IMR-90 (cell line): ENCODE measurements around the gene AJM1. TPM values are rescaled to one million over a fixed set of nuclear protein-coding genes. Genes with fewer than 3 reads are reported as not detected.

Experiments
- ATAC-seq: fragments of 200-7000 bp; cut with Tn5 transposase; 2 replicates; pipeline ENCODE4 v1.9.1; 2020; ENCODE audit warnings: low read depth, mild to moderate bottlenecking, moderate library complexity
- BruUV-seq: library from RNA; stranded (reverse); fragments of 400-500 nt; replicated peaks from 2 replicates; lab custom pipeline; 2021; lab: Mats Ljungman, UMichigan
- CTCF ChIA-PET: fragments of 300-600 bp; formaldehyde crosslinking; extraction: SDS; loops from one replicate; lab custom pipeline; 2021; ENCODE audit warnings: antibody characterized with exemption; lab: Yijun Ruan, JAX
- POLR2A ChIA-PET: fragments of 300-600 bp; sonication (Branson Sonifier 250); formaldehyde crosslinking; loops from one replicate; lab custom pipeline; 2022; ENCODE audit warnings: antibody characterized with exemption; ENCODE audit not compliant: unreplicated experiment; lab: Charles Lee
- DNase-seq: peaks from one replicate; pipeline ENCODE4 v3.0.0; 2013
- H2AFZ ChIP-seq: replicated peaks from 2 replicates; pipeline ENCODE3; 2013; ENCODE audit warnings: low read length, mild to moderate bottlenecking; ENCODE audit not compliant: poor library complexity
- H2AK5ac ChIP-seq: 2 replicates; pipeline ENCODE4 v1.6.1; 2013; ENCODE audit warnings: low read depth, low read length, inconsistent platforms
- H2AK9ac ChIP-seq: replicated peaks from 2 replicates; pipeline ENCODE3; 2013; ENCODE audit warnings: mild to moderate bottlenecking, low read depth, low read length, moderate library complexity; ENCODE audit not compliant: poor library complexity
- H2BK120ac ChIP-seq: 2 replicates; pipeline ENCODE4 v1.6.1; 2013; ENCODE audit warnings: low read depth, low read length, inconsistent platforms
- H2BK15ac ChIP-seq: 3 replicates; pipeline ENCODE4 v1.6.1; 2013; ENCODE audit warnings: low read depth, low read length, inconsistent platforms
- H2BK20ac ChIP-seq: 2 replicates; pipeline ENCODE4 v1.6.1; 2013; ENCODE audit warnings: low read depth, mild to moderate bottlenecking, inconsistent platforms, low read length, moderate library complexity
- H2BK5ac ChIP-seq: 2 replicates; pipeline ENCODE4 v1.6.1; 2013; ENCODE audit warnings: mild to moderate bottlenecking, low read depth, low read length, inconsistent platforms; ENCODE audit not compliant: poor library complexity, severe bottlenecking
- H3K14ac ChIP-seq: replicated peaks from 2 replicates; pipeline ENCODE4 v1.6.1; 2013; ENCODE audit warnings: low read depth, low read length, inconsistent platforms
- H3K18ac ChIP-seq: 2 replicates; pipeline ENCODE4 v1.6.1; 2013; ENCODE audit warnings: low read depth, low read length, control low read depth
- H3K23ac ChIP-seq: 2 replicates; pipeline ENCODE4 v1.6.1; 2013; ENCODE audit warnings: low read depth, low read length, inconsistent platforms
- H3K27ac ChIP-seq: 2 replicates; pipeline ENCODE4 v1.5.1; 2013; ENCODE audit warnings: mild to moderate bottlenecking, control low read depth, low read length; ENCODE audit not compliant: insufficient read depth
- H3K27me3 ChIP-seq: 2 replicates; pipeline ENCODE4 v1.6.1; 2013; ENCODE audit warnings: low read length; ENCODE audit not compliant: control insufficient read depth, insufficient read depth
- H3K36me3 ChIP-seq: 2 replicates; pipeline ENCODE4 v1.6.1; 2013; ENCODE audit warnings: low read length, mixed read lengths; ENCODE audit not compliant: control insufficient read depth, insufficient read depth
- H3K4ac ChIP-seq: 2 replicates; pipeline ENCODE4 v1.6.1; 2013; ENCODE audit warnings: low read depth, low read length, inconsistent platforms
- H3K4me1 ChIP-seq: 2 replicates; pipeline ENCODE4 v1.6.1; 2013; ENCODE audit warnings: low read length, mixed read lengths; ENCODE audit not compliant: control insufficient read depth, insufficient read depth
- H3K4me2 ChIP-seq: 2 replicates; pipeline ENCODE4 v1.6.1; 2013; ENCODE audit warnings: low read depth, mild to moderate bottlenecking, control low read depth, low read length, moderate library complexity
- H3K4me3 ChIP-seq: 2 replicates; pipeline ENCODE4 v1.5.1; 2013; ENCODE audit warnings: low read depth, mild to moderate bottlenecking, control low read depth, low read length, moderate library complexity; ENCODE audit not compliant: insufficient read depth
- H3K56ac ChIP-seq: 2 replicates; pipeline ENCODE4 v1.6.1; 2013; ENCODE audit warnings: low read length, inconsistent platforms; ENCODE audit not compliant: insufficient read depth; ENCODE audit errors: extremely low read depth
- H3K79me1 ChIP-seq, 2 experiments: 2 replicates each; pipeline ENCODE4 v1.6.1; 2013; ENCODE audit warnings: low read length in 2 of 2, inconsistent platforms in 1 of 2, low read depth in 1 of 2
- H3K9ac ChIP-seq: 2 replicates; pipeline ENCODE4 v1.6.1; 2013; ENCODE audit warnings: low read depth, low read length, control low read depth
- H3K9me1 ChIP-seq: 2 replicates; pipeline ENCODE4 v1.6.1; 2013; ENCODE audit warnings: low read length, inconsistent platforms; ENCODE audit not compliant: insufficient read depth
- H3K9me3 ChIP-seq: 2 replicates; pipeline ENCODE4 v1.6.1; 2013; ENCODE audit warnings: low read length; ENCODE audit not compliant: control insufficient read depth, insufficient read depth
- H4K20me1 ChIP-seq: 2 replicates; pipeline ENCODE4 v1.6.1; 2013; ENCODE audit warnings: low read length, inconsistent platforms; ENCODE audit not compliant: insufficient read depth
- H4K5ac ChIP-seq: 2 replicates; pipeline ENCODE4 v1.6.1; 2013; ENCODE audit warnings: mild to moderate bottlenecking, low read depth, low read length, control low read depth
- H4K8ac ChIP-seq, 2 experiments: 2 replicates each; pipeline ENCODE4 v1.6.1; 2013; ENCODE audit warnings: low read depth in 2 of 2, low read length in 2 of 2, control low read depth in 1 of 2, inconsistent platforms in 1 of 2
- H4K91ac ChIP-seq: 2 replicates; pipeline ENCODE4 v1.6.1; 2013; ENCODE audit warnings: low read depth, low read length, inconsistent platforms; ENCODE audit not compliant: insufficient read depth
- BHLHE40 ChIP-seq: fragments of 150-350 bp; IDR thresholded peaks from 2 replicates; pipeline ENCODE4 v1.6.1; 2016; ENCODE audit warnings: mild to moderate bottlenecking, low read depth, low read length
- CEBPB ChIP-seq: IDR thresholded peaks from 2 replicates; pipeline ENCODE4 v1.6.1; 2012; ENCODE audit warnings: low read depth, low read length, improper control_type of control experiment
- CHD1 ChIP-seq: IDR thresholded peaks from 2 replicates; pipeline ENCODE4 v1.6.1; 2012; ENCODE audit warnings: low read depth, low read length, improper control_type of control experiment
- MAFK ChIP-seq: IDR thresholded peaks from 2 replicates; pipeline ENCODE4 v1.6.1; 2012; ENCODE audit warnings: low read depth, low read length, improper control_type of control experiment
- WGBS, 2 experiments: methylation state at CpG; one replicate each; pipeline versions ENCODE4 v1.1.5 to v1.1.7; 2013; ENCODE audit warnings: missing lambda C conversion rate in 2 of 2; ENCODE audit not compliant: insufficient read length in 1 of 2; ENCODE audit errors: extremely low coverage in 2 of 2; 5-methylcytosine and 5-hydroxymethylcytosine counted together
- dilution Hi-C: fragments of 300-500 bp; cut with HindIII; formaldehyde crosslinking; loops from one replicate; pipeline ENCODE4 v1.14.3; 2018; ENCODE audit warnings: low sequenced_read_pairs; ENCODE audit not compliant: unreplicated experiment
- in situ Hi-C: fragments of 300-500 bp; cut with MboI; formaldehyde crosslinking; loops from 3 replicates; pipeline ENCODE4 v1.14.3; 2019; ENCODE audit warnings: low sequenced_read_pairs, inconsistent platforms, mixed read lengths
- intact Hi-C: fragments of 100-400 bp; cut with micrococcal nuclease; formaldehyde crosslinking; loops from 2 replicates; pipeline ENCODE4 v1.10.0; 2022
- polyA plus RNA-seq, 3 experiments: library from polyadenylated mRNA; depleted of rRNA; stranded (reverse); fragments of >200 nt; gene quantifications; 2 replicates each; pipeline ENCODE4 v1.2.3, GENCODE V29; 2012; ENCODE audit warnings: low replicate concordance in 1 of 3
- total RNA-seq: library from RNA; depleted of rRNA; stranded (reverse); fragments of >200 nt; gene quantifications from 2 replicates; pipeline ENCODE4 v1.2.3, GENCODE V29; 2012

The AJM1 gene
- total and polyA plus RNA-seq, 2 of the 4 experiments (the other 2 are of a cell fraction): 0.18 to 1.5 TPM

DNA sequence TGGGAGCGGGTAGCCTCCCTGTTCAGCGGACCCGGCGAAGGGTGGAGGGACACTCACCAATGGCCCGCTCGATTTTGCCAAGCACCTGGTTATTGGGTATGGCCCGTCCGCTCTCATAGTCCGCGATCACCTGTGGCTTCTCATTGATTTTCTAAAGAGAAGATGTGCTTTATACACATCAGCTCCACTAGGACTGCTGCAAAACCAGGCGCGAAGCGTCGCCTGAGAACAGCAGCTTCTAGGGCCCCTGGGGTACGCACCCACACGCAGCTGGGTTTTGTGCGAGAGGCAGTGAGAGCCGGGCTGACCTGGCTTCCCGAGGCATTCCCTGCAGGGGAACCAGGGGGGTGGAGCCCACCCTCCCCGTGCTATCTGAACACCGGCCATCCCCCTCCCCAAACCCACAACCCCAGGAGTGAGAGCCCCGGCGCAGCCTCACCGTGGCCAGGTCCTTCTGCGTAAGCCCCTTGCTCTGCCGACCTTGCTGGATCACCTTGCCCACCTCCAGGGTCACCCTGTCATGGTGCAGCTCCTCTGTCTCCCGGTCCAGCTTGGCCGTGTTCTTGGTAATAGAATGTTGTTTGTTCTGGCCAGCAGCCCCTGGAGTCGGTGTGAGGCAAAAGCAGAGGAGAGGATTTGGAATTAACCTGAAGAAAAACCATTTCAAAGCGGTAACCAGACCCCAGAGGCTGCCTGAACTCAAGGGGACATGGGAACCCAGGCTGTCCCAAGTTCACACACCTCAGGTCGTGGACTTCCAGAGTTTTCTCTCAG, 20.8 kb downstream of the AJM1 start (continued):
- no peak for TF ChIP-seq CEBPB

DNA sequence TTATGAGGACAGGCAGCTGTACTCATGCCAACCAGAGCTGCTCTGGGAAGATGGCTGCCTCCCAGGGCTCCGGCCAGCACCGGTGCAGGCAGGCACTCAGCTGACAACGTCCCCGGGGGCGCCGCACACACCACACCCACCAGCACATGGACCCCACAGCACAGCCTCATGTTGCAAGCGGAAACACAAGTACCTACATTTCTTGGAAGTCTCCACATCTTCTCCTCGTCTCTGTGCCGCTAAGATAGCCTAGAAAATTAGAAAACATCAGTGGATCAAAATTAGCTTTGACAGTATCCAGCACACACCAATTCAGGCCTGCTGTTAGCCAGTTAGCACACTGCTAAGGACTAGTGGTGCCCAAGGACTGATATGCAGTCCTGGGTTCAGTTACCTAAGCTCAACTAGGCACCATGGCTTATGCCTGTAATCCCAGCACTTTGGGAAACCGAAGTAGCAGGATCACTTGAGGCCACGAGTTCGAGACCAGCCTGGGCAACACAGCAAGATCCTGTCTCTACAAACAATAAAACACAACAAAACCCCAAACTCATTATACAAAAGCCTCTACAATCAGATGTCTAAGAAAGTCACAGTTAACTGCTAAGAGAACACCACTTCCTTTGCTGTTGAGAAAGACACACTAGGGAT, 21.5 kb downstream of the AJM1 start:
- Histone ChIP-seq H3K14ac (no peak overlapping the region), H2BK15ac (no peak overlapping the region), H4K91ac (no peak overlapping the region), H2BK20ac (no peak overlapping the region), H3K4me3 (no peak overlapping the region), H4K8ac (no peak overlapping the region), H3K9ac (no peak overlapping the region), H3K79me1 (peaks cover 16 to 52% of the 10 kb centered on the region in 2 experiments), H2BK120ac (no peak overlapping the region), H3K4ac (no peak overlapping the region), H3K56ac (no peak overlapping the region), H3K36me3 (peaks cover 37% of the 10 kb centered on the region), H3K23ac (no peak overlapping the region), H4K5ac (no peak overlapping the region), H3K4me1 (peaks cover 10% of the 10 kb centered on the region), H2AFZ (no peak overlapping the region), H3K18ac (no peak overlapping the region), H2BK5ac (no peak overlapping the region), H4K20me1 (peaks cover 17% of the 10 kb centered on the region), H3K9me3 (peaks cover 2% of the 10 kb centered on the region; the same call in 1 of the 2 replicates), H3K4me2 (no peak overlapping the region), H3K27ac (no peak overlapping the region), H3K9me1 (peaks cover 5% of the 10 kb centered on the region), H2AK9ac (no peak overlapping the region), H2AK5ac (no peak overlapping the region), H3K27me3 (no peaks in the 10 kb centered on the region)
- CTCF ChIA-PET: no interaction called here
- POLR2A ChIA-PET: no interaction called here
- intact Hi-C loops (no loop called here), in situ Hi-C loops (no loop called here), dilution Hi-C loops (no loop called here)
- no TSS peak for BruUV-seq
- ATAC-seq: no peak
- TF ChIP-seq BHLHE40 (no peak), CHD1 (no peak), MAFK (no peak)
- 96% methylated on average over 9 of the region's 12 CpGs; no CpG with 5 or more reads in 1 of the 2 experiments for WGBS, 2 experiments
- DNase-seq: no peak
